ENCODE data around the gene AURKB.
A peak's percentile ranks its signal among the peaks of the same experiment; 100 is the strongest.
"Not testable (repeated sequence)": the region's sequence is repeated elsewhere in the genome, so short reads cannot be mapped to it uniquely, and the experiment has no call there.

Gene AURKB

DNA sequence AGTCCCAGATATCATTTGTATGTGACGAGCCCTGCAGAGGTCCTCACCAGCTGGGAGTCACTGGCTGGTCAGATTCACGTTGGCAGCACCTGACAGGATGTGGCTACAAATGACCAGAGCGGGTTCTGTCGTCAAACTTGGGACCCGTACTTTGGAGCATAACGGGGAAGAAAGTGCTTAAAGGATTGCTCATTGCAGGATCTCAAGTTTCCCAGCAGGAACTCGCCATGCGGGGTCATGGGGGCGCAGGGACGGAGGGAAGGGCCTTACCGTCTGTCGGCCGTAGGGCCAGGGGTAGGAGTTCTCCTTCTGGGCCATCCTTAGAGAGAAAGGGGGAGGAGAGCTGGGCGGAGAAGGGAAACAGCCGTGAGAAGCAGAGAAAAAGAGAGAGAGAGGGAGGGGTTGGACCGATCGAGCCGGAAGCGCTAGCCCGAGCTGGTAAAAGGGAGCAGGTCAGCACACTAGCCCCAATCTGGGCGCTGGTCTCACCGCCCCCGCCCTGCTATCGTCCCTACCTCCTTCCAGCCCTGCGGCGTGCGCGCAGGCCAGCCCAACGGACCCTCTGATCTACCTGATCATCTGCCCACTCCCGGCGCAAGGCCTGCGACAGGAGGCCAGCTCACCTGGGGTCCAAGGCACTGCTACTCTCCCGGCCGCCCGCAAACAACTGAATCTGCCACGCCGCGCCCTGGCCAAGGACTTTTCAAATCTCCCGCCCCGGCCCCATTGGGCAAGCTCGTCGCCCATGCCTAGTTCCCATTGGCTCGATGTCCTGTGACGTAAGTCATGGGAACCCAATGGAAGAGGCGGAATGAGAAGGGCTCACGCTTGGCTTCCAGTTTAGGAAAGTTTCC is at the start of gene AURKB:
Gene AURKB (minus strand): TSS at position 669 of the 854 bp plus-strand sequence. CDS start 351 bp downstream, at position 318.
- DNase-seq (ENCODE audit: low read depth in 2 of 2, low spot score in 1 of 2): peak; percentile 73 to 83

DNA sequence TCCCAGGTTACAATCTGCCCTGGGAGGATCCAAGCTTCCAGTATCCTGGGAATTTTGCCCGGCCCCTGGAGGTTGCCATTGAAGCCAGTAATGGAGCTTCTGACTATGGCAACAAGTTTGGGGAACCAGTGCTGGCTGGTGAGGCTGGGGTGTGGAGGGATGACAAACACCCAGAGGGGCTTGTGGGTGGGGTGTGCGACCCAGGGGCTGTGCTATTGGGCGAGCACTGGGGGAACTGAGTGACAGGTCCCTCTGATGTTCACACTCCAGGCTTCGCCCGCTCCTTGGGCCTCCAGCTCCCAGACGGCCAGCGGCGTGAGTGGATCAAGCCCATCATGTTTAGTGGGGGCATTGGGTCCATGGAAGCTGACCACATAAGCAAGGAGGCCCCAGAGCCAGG is 47.4 kb upstream of the AURKB start:
- DNase-seq (ENCODE audit: low read depth in 2 of 2, low spot score in 1 of 2): no peak

DNA sequence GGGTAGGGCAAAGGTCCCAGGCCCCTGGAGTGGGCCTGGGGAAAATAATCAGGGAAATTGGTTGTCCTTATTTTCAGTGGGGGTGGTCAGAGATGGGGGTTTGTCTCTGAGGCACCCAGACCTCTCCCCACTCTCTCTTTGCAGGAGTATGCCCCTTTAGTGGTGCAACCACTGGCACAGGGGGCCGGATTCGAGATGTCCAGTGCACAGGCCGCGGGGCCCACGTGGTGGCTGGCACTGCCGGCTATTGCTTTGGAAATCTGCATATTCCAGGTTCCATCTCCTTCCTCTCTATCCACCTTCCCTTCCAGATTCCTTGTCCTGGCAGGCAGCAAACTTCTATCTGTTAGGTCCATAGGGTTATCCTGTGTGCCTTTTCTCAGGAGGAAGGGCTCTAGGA is 46.3 kb upstream of the AURKB start:
- DNase-seq (ENCODE audit: low read depth in 2 of 2, low spot score in 1 of 2): no peak

DNA sequence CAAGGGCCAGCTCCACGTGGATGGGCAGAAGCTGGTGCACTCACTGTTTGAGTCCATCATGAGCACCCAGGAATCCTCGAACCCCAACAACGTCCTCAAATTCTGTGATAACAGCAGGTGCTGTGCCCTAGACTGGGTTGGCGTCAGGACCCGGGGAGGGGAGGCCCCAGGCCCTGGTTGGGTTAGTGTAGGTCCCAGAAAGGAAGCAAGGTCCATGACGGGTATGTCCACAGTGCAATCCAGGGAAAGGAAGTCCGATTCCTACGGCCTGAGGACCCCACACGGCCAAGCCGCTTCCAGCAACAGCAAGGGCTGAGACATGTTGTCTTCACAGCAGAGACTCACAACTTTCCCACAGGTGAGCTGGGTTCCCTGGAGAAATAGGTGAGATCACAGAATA is 45.9 kb upstream of the AURKB start:
- no peak for DNase-seq (ENCODE audit: low read depth in 2 of 2, low spot score in 1 of 2)

DNA sequence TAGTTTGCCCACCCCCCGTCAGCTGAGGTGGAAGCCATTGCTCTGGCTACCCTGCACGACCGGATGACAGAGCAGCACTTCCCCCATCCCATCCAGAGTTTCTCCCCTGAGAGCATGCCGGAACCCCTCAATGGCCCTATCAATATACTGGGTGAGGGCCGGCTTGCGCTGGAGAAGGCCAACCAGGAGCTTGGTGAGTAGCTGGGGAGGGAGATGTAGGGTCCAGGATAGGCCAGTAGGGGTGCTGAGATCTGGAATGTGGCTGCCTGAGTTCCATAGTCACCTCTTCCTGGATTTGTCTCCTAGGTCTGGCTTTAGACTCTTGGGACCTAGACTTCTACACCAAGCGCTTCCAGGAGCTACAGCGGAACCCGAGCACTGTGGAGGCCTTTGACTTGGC is 45.1 kb upstream of the AURKB start:
- no peak for DNase-seq (ENCODE audit: low read depth in 2 of 2, low spot score in 1 of 2)

DNA sequence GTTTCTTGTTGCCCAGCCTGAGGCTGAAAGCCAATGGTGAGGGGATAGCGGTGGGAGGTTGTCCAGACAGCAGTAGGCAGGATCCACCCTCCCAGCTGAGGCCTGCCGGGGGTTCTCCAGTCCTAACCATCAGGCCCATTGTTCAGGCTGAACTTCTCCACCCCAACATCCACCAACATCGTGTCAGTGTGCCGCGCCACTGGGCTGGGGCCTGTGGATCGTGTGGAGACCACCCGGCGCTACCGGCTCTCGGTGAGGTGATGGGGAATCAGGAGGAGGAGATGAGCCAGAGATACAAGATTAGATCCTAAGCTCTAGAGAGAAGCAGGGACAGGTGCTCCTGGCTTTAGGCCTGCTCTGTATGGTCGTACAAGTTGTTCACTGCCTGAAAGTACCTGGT is 44.5 kb upstream of the AURKB start:
- no peak for DNase-seq (ENCODE audit: low read depth in 2 of 2, low spot score in 1 of 2)

DNA sequence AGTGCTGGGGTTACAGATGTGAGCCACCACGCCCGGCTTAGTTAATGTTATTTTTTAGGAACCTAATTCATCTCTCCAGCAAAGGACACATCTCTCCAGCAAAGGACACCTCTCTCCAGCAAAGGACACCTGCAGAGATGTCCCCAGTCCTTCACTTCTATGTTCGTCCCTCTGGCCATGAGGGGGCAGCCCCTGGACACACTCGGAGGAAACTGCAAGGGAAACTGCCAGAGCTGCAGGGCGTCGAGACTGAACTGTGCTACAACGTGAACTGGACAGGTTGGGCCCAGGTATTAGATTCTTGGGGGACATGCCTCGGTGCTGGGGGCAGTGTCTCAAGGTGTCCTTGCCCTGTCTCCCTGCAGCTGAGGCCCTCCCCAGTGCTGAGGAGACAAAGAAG is 43.4 kb upstream of the AURKB start:
- DNase-seq (ENCODE audit: low read depth in 2 of 2, low spot score in 1 of 2): no peak

DNA sequence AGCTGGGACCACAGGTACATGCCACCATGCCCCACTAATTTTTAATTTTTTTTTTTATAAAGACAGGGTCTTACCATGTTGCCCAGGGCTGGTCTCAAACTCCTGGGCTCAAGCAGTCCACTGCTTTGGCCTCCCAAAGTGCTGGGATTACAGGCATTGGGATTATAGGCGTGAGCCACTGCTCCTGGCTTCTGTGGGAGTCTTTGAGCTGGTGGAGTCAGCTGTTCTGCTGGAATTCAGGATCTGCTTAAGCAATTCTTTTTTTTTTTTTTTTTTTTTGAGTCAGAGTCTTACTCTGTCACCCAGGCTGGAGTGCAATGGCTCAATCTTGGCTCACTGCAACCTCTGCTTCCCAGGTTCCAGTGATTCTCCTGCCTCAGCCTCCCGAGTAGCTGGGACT is 41.0 kb upstream of the AURKB start:
- not testable (repeated sequence) for DNase-seq (ENCODE audit: low read depth in 2 of 2, low spot score in 1 of 2)

DNA sequence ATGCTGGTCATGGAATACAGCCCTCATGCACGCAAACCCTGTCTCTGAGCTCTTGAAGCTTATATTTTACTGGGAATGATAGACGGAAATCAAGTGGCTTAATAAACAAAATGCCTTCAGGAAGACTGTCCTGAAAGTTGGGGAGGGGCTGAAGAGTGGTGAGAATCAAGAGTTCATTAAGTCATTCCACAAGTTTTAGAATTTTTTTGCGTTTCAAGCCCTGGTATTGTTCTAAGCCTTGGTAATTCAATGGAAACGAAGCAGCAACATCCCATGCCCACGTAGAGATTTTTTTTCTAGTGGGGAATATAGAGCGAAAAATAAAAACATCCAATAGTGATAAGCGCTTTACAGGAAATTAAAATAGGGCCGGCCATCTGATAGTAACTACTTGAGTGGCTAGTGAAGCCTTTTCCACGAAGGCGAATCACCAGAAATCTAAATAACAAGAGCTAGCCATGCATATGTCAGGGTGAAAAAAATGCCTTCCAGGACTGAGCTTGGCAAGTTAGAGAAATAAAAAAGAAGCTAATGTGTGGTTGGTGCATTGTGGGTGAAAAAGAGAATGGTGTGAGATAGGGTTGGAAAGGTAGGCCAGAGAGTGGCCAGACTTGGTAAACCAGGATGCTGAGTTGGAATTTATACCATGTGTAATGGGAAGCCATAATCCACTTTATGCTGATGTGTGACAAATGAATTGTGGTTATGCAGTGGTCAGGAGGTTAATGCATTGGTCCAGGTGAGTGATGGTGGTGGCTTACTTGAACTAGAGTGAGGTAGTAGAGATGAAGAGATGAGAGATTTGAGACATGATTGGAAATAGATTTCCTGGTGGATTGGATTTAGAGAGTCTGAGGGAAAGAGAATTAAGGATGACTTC is 39.5 kb upstream of the AURKB start:
- no peak for DNase-seq (ENCODE audit: low read depth in 2 of 2, low spot score in 1 of 2)

DNA sequence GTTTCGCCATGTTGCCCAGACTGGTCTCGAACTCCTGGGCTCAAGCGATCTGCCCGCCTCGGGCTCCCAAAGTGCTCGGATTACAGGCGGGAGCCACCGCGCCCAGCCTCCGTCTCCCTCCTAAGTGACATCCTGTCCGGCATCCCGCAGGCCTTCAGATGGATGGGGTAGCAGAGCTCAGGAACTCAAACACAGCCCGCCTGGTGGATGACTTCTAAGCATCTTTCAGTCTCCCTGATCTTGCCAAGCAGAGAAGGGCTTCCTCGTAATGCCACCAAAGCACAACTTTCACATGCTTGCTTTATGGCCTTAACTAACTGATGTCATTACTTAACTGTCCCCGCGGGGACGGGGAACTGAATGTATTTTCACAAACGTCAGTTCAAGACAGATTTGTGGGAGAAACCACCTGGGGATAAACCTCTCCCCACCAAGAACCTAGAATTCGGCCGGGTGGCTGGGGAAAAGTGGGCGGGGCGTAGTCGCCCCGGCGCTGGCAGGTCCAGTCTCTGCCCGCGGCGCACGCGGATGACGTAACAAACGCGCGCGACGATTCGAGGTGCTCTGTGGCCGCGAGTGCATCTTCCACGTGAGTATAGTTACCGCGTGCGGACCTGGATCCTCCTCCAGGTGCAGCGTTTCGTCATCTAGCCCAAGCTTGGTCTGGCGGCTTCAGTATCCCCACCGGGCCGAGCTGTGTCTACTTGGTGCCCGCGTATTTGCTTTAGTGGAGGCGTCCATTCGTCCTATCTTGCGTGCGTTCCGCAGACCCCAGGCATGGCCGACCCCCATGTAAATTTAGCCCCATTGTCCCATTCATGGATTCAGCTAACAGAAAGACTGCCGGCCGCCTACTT is 38.6 kb upstream of the AURKB start, which contains the start of gene PFAS:
Gene PFAS (plus strand): TSS at position 539 of the 857 bp plus-strand sequence. CDS start 4,649 bp downstream, outside the sequence.
- DNase-seq (ENCODE audit: low read depth in 2 of 2, low spot score in 1 of 2): peak; percentile 91 to 97

DNA sequence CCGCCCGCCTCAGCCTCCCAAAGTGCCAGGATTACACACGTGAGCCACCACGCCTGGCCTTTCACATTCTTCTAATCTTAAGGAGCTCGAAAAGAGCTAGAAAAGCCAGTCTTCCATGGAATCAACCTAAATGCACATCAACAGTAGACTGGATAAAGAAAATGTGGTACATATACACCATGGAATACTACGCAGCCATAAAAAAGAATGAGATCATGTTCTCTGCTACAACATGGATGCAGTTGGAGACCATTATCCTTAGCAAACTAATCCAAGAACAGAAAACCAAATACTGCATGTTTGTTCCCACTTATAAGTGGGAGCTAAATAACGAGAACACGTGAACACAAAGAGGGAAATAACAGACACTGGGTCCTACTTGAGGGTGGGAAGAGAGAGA is 34.4 kb upstream of the AURKB start:
- no peak for DNase-seq (ENCODE audit: low read depth in 2 of 2, low spot score in 1 of 2)

DNA sequence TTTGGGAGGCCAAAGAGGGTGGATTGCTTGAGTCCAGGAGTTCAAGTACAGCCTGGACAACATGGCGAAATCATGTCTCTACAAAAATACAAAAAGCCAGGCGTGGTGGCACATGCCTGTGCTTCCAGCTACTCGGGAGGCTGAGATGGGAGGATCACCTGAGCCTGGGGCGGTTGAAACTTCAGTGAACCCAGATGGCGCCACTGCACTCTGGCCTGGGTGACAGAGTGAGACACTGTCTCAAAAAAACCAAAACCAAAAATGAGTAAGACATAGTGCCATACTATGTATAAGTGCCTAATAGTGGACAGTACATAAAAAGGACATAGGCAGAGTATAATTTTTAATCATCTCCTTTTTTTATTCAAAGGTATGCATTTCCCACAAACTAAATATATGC is 33.5 kb upstream of the AURKB start:
- DNase-seq (ENCODE audit: low read depth in 2 of 2, low spot score in 1 of 2): no peak

DNA sequence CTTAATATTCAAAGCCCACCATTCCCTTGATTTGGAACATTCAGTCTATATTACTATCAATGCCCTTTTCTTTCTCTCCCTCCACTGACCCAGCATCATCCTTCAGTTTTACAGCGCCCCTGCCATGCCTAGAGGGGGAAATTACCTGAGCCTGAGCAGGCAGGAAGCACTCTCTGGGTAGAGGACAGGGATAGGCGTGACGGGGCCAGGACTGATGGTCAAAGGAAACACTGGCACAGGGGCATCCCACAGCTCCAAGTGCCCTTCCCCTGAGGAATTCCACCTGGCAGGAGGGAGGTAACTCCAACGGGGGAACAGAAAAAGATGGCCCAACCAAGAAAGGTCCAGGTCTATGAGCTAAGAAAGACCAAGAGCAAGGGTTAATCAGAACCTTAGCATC is 27.5 kb upstream of the AURKB start:
- DNase-seq (ENCODE audit: low read depth in 2 of 2, low spot score in 1 of 2): no peak

DNA sequence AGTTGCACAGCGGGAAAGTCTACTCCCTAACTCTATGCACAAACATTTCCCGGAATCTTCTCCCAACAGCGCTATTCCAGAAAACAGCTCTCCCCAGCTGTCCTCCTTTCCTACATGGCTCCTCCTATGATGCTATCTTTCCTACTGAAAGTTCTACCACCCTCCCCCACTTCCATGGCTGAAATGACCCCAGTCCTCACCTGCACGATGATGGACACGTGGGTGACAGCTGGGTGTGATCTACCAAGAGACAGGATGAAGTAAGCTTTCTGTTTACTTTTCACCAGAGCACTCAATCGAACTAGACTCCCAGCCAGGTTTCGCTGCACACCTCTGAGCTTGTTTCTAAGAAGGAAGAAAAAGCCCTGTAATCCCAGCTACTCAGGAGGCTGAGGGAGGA is 26.8 kb upstream of the AURKB start:
- DNase-seq (ENCODE audit: low read depth in 2 of 2, low spot score in 1 of 2): no peak

DNA sequence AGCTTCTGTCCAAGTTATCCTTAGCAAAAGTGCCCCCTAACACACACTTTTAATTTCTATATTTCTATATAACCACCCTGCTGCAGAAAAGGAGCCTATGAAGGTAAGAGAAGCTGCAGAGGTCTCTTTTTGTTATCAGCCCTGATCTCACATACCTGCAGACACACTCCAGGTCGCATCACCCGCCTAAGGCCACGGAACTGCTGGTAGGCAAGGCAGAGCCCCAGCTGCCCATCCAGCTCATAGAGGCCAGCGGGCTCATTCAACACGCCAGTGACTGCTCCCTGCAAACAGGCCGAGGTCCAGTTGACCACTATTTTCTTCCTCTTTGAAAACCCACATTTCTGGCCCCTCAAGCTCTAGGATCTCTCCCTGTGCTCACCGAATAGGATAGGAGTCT is 25.3 kb upstream of the AURKB start:
- DNase-seq (ENCODE audit: low read depth in 2 of 2, low spot score in 1 of 2): no peak

DNA sequence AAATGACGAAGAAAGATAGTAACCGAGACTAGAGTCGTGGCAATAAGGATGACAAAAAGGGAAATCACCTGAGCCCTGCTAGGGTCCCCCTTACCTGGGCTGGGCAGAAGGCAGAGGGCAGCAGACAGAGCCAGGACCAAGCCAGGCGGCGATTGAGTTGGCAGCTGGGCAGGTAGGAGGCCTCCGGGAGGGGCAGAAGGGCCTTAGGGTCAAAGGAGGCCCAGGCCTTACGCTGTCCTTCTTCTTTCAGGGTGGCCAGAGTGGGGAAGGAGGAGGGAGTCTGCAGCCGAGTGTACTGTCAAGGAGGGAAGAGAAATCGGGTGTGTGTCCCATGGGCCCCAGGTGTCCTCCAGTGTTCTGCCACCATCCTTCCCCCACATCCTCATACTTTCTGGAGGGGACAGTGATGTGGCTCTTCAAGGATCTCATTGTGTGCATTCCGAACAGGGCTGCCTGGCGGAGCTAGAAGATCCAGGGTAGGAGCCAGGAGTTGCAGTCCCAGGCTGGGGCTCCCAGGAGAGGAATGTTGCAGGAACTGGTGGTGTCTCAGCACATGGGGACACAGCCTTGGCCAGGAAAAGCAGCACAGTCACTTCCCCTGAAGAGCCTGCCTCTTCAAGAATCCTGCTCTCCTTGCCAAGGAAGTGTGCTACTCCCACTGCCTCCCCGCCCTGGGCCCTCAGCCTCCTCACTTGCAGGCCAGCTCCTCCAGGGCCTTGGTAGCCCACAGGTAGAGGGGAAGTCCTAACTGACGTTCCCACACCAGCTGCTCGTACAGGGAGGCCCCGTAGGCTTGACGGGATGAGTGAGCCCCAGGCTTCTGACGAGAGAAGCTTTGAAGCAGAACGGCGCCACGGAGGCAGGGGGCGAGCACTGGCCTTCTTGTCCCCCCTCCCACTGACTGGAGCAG is 24.2 kb upstream of the AURKB start:
- no peak for DNase-seq (ENCODE audit: low read depth in 2 of 2, low spot score in 1 of 2)

DNA sequence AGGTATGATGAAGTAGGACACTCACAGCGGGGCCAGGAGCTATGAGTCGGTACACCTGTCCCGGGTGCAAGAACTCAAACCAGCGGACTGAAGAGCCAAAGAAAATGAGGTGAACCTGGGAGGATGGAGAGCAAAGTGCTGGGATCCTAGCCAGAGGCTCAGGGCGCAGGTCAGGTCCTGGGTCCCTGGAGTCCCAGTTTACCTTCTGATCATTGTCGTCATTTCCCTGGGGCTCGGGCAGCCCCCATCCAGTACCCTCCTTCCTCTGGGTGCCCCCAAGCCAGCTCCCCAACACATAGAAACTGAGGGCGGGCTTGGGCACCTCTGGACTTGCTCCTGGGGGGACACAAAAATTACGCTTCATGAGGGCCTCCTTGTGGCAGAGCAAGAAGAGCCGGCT is 21.3 kb upstream of the AURKB start:
- DNase-seq (ENCODE audit: low read depth in 2 of 2, low spot score in 1 of 2): no peak

DNA sequence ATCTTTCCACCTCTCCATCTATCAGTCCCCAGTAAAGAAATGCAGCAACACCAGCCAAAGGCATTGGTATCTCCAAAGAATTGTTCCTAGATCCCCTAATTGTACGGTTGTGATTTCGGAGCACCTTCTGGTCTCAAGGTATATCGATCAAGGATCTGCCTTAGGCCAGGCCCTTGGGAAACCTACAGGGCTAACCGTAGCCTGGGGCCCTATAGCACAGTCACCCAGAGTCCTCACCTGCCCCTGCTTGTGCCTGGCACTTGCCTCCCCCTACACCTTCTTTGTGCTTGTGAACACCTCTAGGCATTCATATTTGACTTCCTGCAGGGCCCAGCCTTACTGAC is 16.8 kb upstream of the AURKB start:
- no peak for DNase-seq (ENCODE audit: low read depth in 2 of 2, low spot score in 1 of 2)

DNA sequence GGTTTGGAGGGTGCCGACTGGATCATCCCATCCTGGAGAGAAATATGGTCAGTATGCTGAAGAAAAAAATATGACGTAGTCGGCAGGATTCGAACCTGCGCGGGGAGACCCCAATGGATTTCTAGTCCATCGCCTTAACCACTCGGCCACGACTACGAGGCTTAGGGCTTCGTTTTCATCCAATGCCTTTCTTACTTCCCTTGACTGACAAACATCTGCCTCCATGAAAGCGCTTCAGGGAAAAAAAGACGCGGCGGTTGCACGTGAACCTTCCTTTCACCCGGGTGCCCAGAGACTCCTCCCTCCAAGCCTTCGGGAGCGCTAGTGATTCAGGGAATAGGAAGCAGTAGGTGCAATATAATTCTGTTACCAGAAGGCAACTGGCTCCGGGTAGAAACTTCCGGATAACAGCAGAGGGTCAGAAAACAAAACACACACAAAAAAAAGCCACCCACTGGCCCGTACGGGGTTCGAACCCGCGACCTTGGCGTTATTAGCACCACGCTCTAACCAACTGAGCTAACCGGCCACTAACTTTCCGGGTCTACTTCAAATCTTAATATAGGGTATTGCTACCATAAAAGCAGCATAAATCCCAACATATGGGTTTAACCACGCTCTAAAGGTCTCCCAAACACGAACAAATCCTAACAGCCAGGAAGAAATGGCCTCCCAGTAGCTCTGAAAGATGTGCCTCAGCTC is 16.3 kb upstream of the AURKB start:
- DNase-seq (ENCODE audit: low read depth in 2 of 2, low spot score in 1 of 2): no peak
